Measurements from ENCODE around the gene MLEC.

MLEC gene

DNA sequence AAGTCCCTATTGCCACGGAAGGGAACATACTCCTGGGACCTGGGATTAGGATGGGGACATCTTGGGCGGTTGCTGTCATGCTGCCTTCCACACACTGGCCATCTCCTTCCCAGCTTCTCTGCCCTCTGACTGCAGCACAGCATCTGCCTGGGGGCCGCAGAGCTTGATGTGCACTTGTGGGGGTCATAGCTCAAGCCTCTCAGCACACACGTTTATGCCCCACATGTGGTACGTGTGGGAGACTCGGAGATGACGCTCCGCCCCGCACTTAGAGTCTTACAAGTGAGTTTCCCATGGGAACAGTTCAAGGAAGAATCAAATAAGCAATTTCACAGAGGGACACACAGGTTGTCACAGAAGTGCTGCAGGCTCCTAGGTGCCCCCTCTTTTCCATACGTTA, 47.3 kb downstream of the MLEC start:
- no peak overlapping the region for H3K4me3 ChIP-seq (replicated peaks in 1 of 2; ENCODE audit: low read depth in 2 of 2, low read length in 2 of 2)
- no peak for TF ChIP-seq CTCF (IDR thresholded peaks at IDR 0.05; ENCODE audit: low read depth, low read length)
- no peak for DNase-seq (ENCODE audit: low read depth in 2 of 2)

- TF ChIP-seq CTCF (IDR thresholded peaks at IDR 0.05; ENCODE audit: low read depth, low read length): no peak
- H3K4me3 ChIP-seq (replicated peaks in 1 of 2; ENCODE audit: low read depth in 2 of 2, low read length in 2 of 2): no peak overlapping the region
These were observed 48.2 kb downstream of the MLEC start for GRCh38 chr12:120735181-120735580.

GRCh38 chr12:120736404-120737331, 49.7 kb downstream of the MLEC start:
- no peak for DNase-seq (ENCODE audit: low read depth in 2 of 2)
- TF ChIP-seq CTCF (IDR thresholded peaks at IDR 0.05; ENCODE audit: low read depth, low read length): no peak
- H3K4me3 ChIP-seq (replicated peaks in 1 of 2; ENCODE audit: low read depth in 2 of 2, low read length in 2 of 2): no peak overlapping the region

More at GRCh38 chr12:120735181-120735580, 48.2 kb downstream of the MLEC start:
- DNase-seq (ENCODE audit: low read depth in 2 of 2): no peak

GRCh38 chr12:120737557-120738251, 50.8 kb downstream of the MLEC start:
- peak; percentile 15 to 17 for DNase-seq (ENCODE audit: low read depth in 2 of 2)
- peak; percentile 44 for TF ChIP-seq CTCF (IDR thresholded peaks at IDR 0.05; ENCODE audit: low read depth, low read length)
- H3K4me3 ChIP-seq (replicated peaks in 1 of 2; ENCODE audit: low read depth in 2 of 2, low read length in 2 of 2): no peak overlapping the region

GRCh38 chr12:120738252-120739030, 51.5 kb downstream of the MLEC start:
- DNase-seq (ENCODE audit: low read depth in 2 of 2): no peak
- no peak overlapping the region for H3K4me3 ChIP-seq (replicated peaks in 1 of 2; ENCODE audit: low read depth in 2 of 2, low read length in 2 of 2)
- TF ChIP-seq CTCF (IDR thresholded peaks at IDR 0.05; ENCODE audit: low read depth, low read length): no peak

- no peak for TF ChIP-seq CTCF (IDR thresholded peaks at IDR 0.05; ENCODE audit: low read depth, low read length)
- DNase-seq (ENCODE audit: low read depth in 2 of 2): no peak
- no peak overlapping the region for H3K4me3 ChIP-seq (replicated peaks in 1 of 2; ENCODE audit: low read depth in 2 of 2, low read length in 2 of 2)
These were observed 52.2 kb downstream of the MLEC start for GRCh38 chr12:120739031-120739762.
